ENCODE data around the gene CBY3. TPM values are rescaled to one million over a fixed set of nuclear protein-coding genes. Genes with fewer than 3 reads are reported as not detected.

Gene CBY3
- total and polyA plus RNA-seq, 2 of the 13 experiments (the other 11 are each of a cell fraction or from before 2014, with no cell fraction given): not detected

DNA sequence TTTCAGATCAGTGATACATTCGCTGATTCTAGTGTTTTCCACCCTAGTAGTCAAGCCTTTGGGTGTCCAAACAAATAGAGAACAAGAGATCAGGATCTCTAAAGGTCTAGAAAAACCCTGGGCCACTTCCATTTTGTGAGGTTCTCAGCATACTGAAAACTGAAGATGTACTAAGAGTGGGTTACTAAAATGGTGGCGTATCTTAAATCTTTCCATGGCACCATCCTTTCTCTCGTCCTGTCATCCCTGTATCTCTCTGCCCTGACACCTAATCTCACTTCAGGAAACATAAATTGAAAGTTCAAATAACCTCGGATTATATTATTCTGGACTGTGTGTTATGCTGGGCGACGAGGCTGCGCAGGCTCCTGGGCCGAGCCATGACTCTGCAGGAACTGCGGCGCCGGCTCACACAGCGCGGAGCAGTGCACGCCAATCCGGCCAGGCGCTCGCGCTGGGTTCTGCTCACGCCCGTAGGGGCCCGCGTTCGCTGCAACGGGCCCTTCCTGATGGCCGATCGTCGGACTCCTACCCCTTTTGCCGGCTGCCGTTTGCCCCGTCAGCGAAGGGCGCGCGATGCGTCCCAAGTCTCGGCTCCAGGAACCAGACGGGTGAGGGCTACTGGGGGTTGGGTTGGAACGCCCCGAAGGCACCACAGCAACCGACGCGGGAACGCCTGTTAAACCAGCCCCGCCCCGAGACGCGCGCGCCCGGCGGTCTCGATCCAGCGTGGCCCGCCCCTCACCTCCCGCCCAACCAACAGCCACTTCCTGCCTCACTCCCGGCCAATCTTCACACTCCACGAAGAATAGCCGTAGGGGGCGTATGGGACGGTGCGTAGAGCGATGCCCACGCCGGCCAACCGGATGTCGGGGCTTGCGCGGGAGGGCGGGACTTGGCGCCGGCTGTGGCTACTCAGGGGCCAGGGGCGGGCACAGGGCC, 17.4 kb upstream of the CBY3 start (continued):
- TF ChIP-seq SOX13 (IDR thresholded peaks at IDR 0.05): no peak
- no peak; a peak in 1 of 4 replicates for TF ChIP-seq SOX13 (CRISPR knock-in tag; conservative IDR thresholded peaks at IDR 0.05 in 1 of 2, IDR thresholded peaks at IDR 0.05 in 1 of 2)
- no peak for TF ChIP-seq RARG (CRISPR knock-in tag; IDR thresholded peaks at IDR 0.05; ENCODE audit: low read depth)
- TF ChIP-seq, protein P1, sequence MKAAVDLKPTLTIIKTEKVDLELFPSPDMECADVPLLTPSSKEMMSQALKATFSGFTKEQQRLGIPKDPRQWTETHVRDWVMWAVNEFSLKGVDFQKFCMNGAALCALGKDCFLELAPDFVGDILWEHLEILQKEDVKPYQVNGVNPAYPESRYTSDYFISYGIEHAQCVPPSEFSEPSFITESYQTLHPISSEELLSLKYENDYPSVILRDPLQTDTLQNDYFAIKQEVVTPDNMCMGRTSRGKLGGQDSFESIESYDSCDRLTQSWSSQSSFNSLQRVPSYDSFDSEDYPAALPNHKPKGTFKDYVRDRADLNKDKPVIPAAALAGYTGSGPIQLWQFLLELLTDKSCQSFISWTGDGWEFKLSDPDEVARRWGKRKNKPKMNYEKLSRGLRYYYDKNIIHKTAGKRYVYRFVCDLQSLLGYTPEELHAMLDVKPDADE (CRISPR knock-in tag; IDR thresholded peaks at IDR 0.05): 0 out of 2 replicates have a peak, but pooled peaks have one; percentile 26
- TF ChIP-seq CBX5 (CRISPR knock-in tag; IDR thresholded peaks at IDR 0.05; ENCODE audit: borderline replicate concordance): no peak; the same call in 1 of the 2 replicates
- TF ChIP-seq SKIL (CRISPR knock-in tag; IDR thresholded peaks at IDR 0.05; ENCODE audit: borderline replicate concordance): no peak
- no peak for TF ChIP-seq USF2 (IDR thresholded peaks at IDR 0.05; ENCODE audit: low read depth, low read length)
- no peak; the same call in 1 of the 2 replicates for TF ChIP-seq USF2 (CRISPR knock-in tag; IDR thresholded peaks at IDR 0.05; ENCODE audit: borderline replicate concordance)
- TF ChIP-seq MYNN (CRISPR knock-in tag; IDR thresholded peaks at IDR 0.05; ENCODE audit: low read depth): no peak
- no peak for TF ChIP-seq ZNF512B (CRISPR knock-in tag; IDR thresholded peaks at IDR 0.05; ENCODE audit: borderline replicate concordance)
- TF ChIP-seq FOXC1 (CRISPR knock-in tag; IDR thresholded peaks at IDR 0.05; ENCODE audit: borderline replicate concordance): no peak; the same call in none of the 2 replicates
- TF ChIP-seq, protein P2, sequence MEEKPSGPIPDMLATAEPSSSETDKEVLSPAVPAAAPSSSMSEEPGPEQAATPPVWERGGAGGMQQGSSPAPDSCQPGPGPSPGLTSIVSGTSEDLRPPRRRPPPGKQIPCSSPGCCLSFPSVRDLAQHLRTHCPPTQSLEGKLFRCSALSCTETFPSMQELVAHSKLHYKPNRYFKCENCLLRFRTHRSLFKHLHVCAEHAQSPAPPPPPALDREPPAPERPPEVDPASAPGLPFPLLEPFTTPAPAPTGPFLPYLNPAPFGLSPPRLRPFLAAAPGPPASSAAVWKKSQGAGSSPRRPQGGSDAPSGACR (CRISPR knock-in tag; IDR thresholded peaks at IDR 0.05): no peak; the same call in none of the 2 replicates
- TF ChIP-seq ZKSCAN8 (CRISPR knock-in tag; IDR thresholded peaks at IDR 0.05; ENCODE audit: borderline replicate concordance): no peak
- no peak for TF ChIP-seq JUND (CRISPR knock-in tag; IDR thresholded peaks at IDR 0.05)
- TF ChIP-seq ZNF564 (CRISPR knock-in tag; IDR thresholded peaks at IDR 0.05): no peak; the same call in none of the 2 replicates
- TF ChIP-seq DR1 (CRISPR knock-in tag; IDR thresholded peaks at IDR 0.05): peak; percentile 97
- TF ChIP-seq NFYB (CRISPR knock-in tag; IDR thresholded peaks at IDR 0.05): peak; percentile 99
- peak; percentile 79 for TF ChIP-seq TARDBP (CRISPR knock-in tag; IDR thresholded peaks at IDR 0.05)
- TF ChIP-seq RARA (CRISPR knock-in tag; IDR thresholded peaks at IDR 0.05): no peak; the same call in 1 of the 2 replicates

Data from HepG2 (cell line).